PC-9 (cell line): ENCODE data around the gene DPH6. TPM values are rescaled to one million over a fixed set of nuclear protein-coding genes. Genes with fewer than 3 reads are reported as not detected.
A peak's percentile ranks its signal among the peaks of the same experiment; 100 is the strongest.

Experiments used
- BruUV-seq: library from RNA; stranded (reverse); fragments of 400-500 nt; replicated peaks from 2 replicates; lab custom pipeline; 2021; lab: Mats Ljungman, UMichigan
- CTCF ChIA-PET: fragments of 300-600 bp; sonication (Branson Sonifier 250); formaldehyde crosslinking; loops from one replicate; lab custom pipeline; 2022; ENCODE audit warnings: antibody characterized with exemption; lab: Charles Lee
- POLR2A ChIA-PET: fragments of 300-600 bp; sonication (Branson Sonifier 250); formaldehyde crosslinking; loops from one replicate; lab custom pipeline; 2022; ENCODE audit warnings: antibody characterized with exemption; ENCODE audit not compliant: unreplicated experiment; lab: Charles Lee
- DNase-seq, 2 experiments: peaks; one replicate each; pipeline versions ENCODE4 v3.0.0 to v3.0.0-alpha.2; 2015 to 2022; ENCODE audit warnings: mixed read lengths in 1 of 2
- H2AFZ ChIP-seq: fragments of 200-600 bp; sonication (generic); 2 replicates; pipeline ENCODE4 v1.8.1; 2017; ENCODE audit warnings: antibody characterized with exemption
- H3F3A ChIP-seq: fragments of 200-600 bp; sonication (generic); 2 replicates; pipeline ENCODE4 v1.8.1; 2017; ENCODE audit warnings: antibody characterized with exemption, mild to moderate bottlenecking, low read depth; ENCODE audit not compliant: insufficient read depth
- H3K27ac ChIP-seq: fragments of 200-600 bp; sonication (generic); 2 replicates; pipeline ENCODE4 v1.6.1; 2016; ENCODE audit warnings: mixed run types
- H3K27me3 ChIP-seq: fragments of 200-600 bp; sonication (generic); 2 replicates; pipeline ENCODE4 v1.6.1; 2016; ENCODE audit warnings: low read depth, mixed run types; ENCODE audit not compliant: insufficient read depth
- H3K36me3 ChIP-seq: fragments of 200-600 bp; sonication (generic); 2 replicates; pipeline ENCODE4 v1.6.1; 2016; ENCODE audit warnings: low read depth, mixed run types
- H3K4me1 ChIP-seq: fragments of 200-600 bp; sonication (generic); replicated peaks from 2 replicates; pipeline ENCODE4 v1.6.1; 2016; ENCODE audit warnings: mixed run types; ENCODE audit not compliant: insufficient read depth
- H3K4me2 ChIP-seq: fragments of 200-600 bp; sonication (generic); 2 replicates; pipeline ENCODE4 v1.6.1; 2017; ENCODE audit warnings: mixed run types
- H3K4me3 ChIP-seq: fragments of 200-600 bp; sonication (generic); 2 replicates; pipeline ENCODE4 v1.6.1; 2016; ENCODE audit warnings: mixed run types
- H3K79me2 ChIP-seq: fragments of 200-600 bp; sonication (generic); 2 replicates; pipeline ENCODE4 v1.6.1; 2017; ENCODE audit warnings: low read depth, mixed run types
- H3K9me2 ChIP-seq: fragments of 200-600 bp; sonication (generic); 2 replicates; pipeline ENCODE4 v1.8.1; 2017; ENCODE audit warnings: mild to moderate bottlenecking; ENCODE audit not compliant: insufficient read depth
- H3K9me3 ChIP-seq: fragments of 200-600 bp; sonication (generic); 2 replicates; pipeline ENCODE4 v1.8.1; 2016; ENCODE audit warnings: low read depth; ENCODE audit not compliant: insufficient read depth
- H4K20me1 ChIP-seq: fragments of 200-600 bp; sonication (generic); 2 replicates; pipeline ENCODE4 v1.8.1; 2017; ENCODE audit not compliant: insufficient read depth
- EZH2 ChIP-seq: fragments of 200-600 bp; sonication (generic); IDR thresholded peaks from 2 replicates; pipeline ENCODE4 v1.8.0; 2017; ENCODE audit warnings: antibody characterized with exemption, low read depth
- intact Hi-C: fragments of 100-400 bp; cut with micrococcal nuclease; formaldehyde crosslinking; loops from one replicate; pipeline ENCODE4 v1.10.0; 2022; ENCODE audit not compliant: unreplicated experiment
- total RNA-seq: library from RNA; stranded (reverse); gene quantifications from 2 replicates; pipeline ENCODE4 v1.2.3, GENCODE V29; 2021
- TF ChIP-seq, protein P1 (sequence below): fragments of 200-600 bp; sonication (generic); conservative IDR thresholded peaks from 2 replicates; pipeline ENCODE4 v1.6.1; 2017; ENCODE audit warnings: mixed run types, antibody characterized with exemption, mild to moderate bottlenecking, moderate library complexity

Gene DPH6
- total RNA-seq, 1 experiment from 2014 or later: 14.8 TPM

DNA sequence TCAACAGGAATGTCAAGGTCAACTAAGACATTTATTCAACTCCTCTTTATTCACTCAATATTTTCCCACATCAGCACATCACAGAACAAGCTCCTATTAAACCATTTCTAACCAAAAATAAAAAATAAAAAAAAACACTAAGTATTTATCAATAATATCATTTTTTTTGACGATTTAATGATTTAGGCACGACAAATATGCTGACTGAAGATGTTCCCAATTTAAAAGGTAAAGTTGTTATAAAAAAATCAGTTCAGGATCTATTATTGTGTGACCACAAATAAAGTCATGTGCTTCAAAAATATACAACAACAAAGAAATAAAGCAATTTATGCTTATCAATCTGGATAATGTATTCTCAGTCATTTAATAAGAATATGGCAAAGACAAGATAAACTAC lies 16.2 kb downstream of the DPH6 start:
- no peak overlapping the region for H2AFZ ChIP-seq
- TF ChIP-seq EZH2: no peak
- TF ChIP-seq, protein P1, sequence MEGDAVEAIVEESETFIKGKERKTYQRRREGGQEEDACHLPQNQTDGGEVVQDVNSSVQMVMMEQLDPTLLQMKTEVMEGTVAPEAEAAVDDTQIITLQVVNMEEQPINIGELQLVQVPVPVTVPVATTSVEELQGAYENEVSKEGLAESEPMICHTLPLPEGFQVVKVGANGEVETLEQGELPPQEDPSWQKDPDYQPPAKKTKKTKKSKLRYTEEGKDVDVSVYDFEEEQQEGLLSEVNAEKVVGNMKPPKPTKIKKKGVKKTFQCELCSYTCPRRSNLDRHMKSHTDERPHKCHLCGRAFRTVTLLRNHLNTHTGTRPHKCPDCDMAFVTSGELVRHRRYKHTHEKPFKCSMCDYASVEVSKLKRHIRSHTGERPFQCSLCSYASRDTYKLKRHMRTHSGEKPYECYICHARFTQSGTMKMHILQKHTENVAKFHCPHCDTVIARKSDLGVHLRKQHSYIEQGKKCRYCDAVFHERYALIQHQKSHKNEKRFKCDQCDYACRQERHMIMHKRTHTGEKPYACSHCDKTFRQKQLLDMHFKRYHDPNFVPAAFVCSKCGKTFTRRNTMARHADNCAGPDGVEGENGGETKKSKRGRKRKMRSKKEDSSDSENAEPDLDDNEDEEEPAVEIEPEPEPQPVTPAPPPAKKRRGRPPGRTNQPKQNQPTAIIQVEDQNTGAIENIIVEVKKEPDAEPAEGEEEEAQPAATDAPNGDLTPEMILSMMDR: no peak
- ChIA-PET POLR2A (no interaction called here), CTCF (no interaction called here)
- no peaks in the 10 kb centered on the region for H3K9me2 ChIP-seq
- no peaks in the 10 kb centered on the region for H3K4me1 ChIP-seq
- H3K4me3 ChIP-seq: no peak overlapping the region
- no peak overlapping the region for H3K4me2 ChIP-seq
- no peaks in the 10 kb centered on the region for H3K79me2 ChIP-seq
- intact Hi-C loops: loop anchor here (10.0 kb wide), 1 partner anchor 975 kb away; no protein-coding TSS in a partner anchor
- DNase-seq: no peak
- no TSS peak for BruUV-seq
- H3K9me3 ChIP-seq: 0 out of 2 replicates have a peak, but pooled peaks cover 6% of the 10 kb centered on the region
- H3K27ac ChIP-seq: no peak overlapping the region
- H3K36me3 ChIP-seq: no peaks in the 10 kb centered on the region
- no peaks in the 10 kb centered on the region for H3F3A ChIP-seq
- no peaks in the 10 kb centered on the region for H3K27me3 ChIP-seq
- H4K20me1 ChIP-seq: no peaks in the 10 kb centered on the region

- no peak overlapping the region for H3K4me3 ChIP-seq
- intact Hi-C loops: loop anchor here (10.0 kb wide), 1 partner anchor 983 kb away; no protein-coding TSS in a partner anchor
- POLR2A ChIA-PET: no interaction called here
These were observed 23.9 kb downstream of the DPH6 start for GRCh38 chr15:35522061-35522460.

DNA sequence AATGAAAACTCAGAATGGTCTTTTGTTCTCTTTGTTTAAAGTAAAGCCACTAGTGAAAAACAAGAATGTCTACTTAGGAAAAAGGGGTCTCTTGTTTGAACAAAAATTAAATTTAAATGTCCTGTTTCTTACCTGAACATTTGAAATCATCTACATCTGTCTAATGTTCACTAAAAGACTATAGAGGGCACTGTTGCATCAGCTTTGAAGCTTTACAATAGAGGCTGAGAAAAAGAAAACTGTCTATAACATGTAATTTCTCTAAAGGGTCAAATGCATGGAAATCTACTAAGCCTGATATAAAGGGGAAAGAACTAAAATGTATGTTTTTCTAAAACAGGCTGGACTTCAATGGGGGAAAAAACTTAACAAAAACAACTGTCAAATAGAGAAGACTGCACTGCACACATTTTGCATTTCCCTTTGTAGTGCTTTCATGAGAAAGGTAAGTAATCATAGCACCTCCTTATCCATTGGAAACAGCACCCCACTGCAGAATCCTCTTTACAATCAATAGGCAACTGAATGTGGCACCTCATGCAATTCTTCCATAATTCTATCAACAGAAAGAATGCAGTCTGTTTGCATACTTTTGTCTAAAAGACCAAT lies 26.3 kb downstream of the DPH6 start:
- no peaks in the 10 kb centered on the region for H3F3A ChIP-seq
- BruUV-seq: no TSS peak
- H3K9me3 ChIP-seq: no peaks in the 10 kb centered on the region
- no peaks in the 10 kb centered on the region for H3K27me3 ChIP-seq
- H3K4me3 ChIP-seq: no peak overlapping the region
- no peak for DNase-seq
- no peak overlapping the region for H2AFZ ChIP-seq
- TF ChIP-seq, protein P1: peak; percentile 70
- no peak for TF ChIP-seq EZH2
- H3K4me2 ChIP-seq: no peak overlapping the region
- ChIA-PET CTCF (interaction anchor here (1.0 to 1.2 kb wide), 2 partner anchors 230 to 232 kb away, joined by 3 to 8 read pairs; no protein-coding TSS in a partner anchor), POLR2A (no interaction called here)
- H4K20me1 ChIP-seq: no peaks in the 10 kb centered on the region
- intact Hi-C loops: loop anchor here (5.0 to 10.0 kb wide), 2 partner anchors 985 to 1613 kb away; no protein-coding TSS in a partner anchor
- no peaks in the 10 kb centered on the region for H3K79me2 ChIP-seq
- H3K4me1 ChIP-seq: no peaks in the 10 kb centered on the region
- H3K36me3 ChIP-seq: no peaks in the 10 kb centered on the region
- H3K9me2 ChIP-seq: no peaks in the 10 kb centered on the region
- H3K27ac ChIP-seq: no peak overlapping the region

More at GRCh38 chr15:35522061-35522460, 23.9 kb downstream of the DPH6 start:
- Histone ChIP-seq H3K27ac (no peak overlapping the region), H3K4me2 (no peak overlapping the region), H3F3A (no peaks in the 10 kb centered on the region), H2AFZ (no peak overlapping the region), H3K9me3 (no peaks in the 10 kb centered on the region), H3K36me3 (no peaks in the 10 kb centered on the region), H4K20me1 (no peaks in the 10 kb centered on the region), H3K9me2 (no peaks in the 10 kb centered on the region), H3K79me2 (no peaks in the 10 kb centered on the region), H3K4me1 (no peaks in the 10 kb centered on the region), H3K27me3 (no peaks in the 10 kb centered on the region)
- DNase-seq: no peak
- CTCF ChIA-PET: no interaction called here
- BruUV-seq: no TSS peak
- TF ChIP-seq, protein P1: no peak
- TF ChIP-seq EZH2: no peak
